Fibroblast of mammary gland (primary cell): ENCODE data around the gene LAD1.

Experiments used
- DNase-seq: peaks from one replicate; pipeline ENCODE4 v3.0.0-alpha.2; 2010; ENCODE audit warnings: low read depth
- H3K4me3 ChIP-seq: 2 replicates; pipeline ENCODE4 v1.5.1; 2011; ENCODE audit warnings: low read depth, mild to moderate bottlenecking, low read length, moderate library complexity; ENCODE audit not compliant: control insufficient read depth
- TF ChIP-seq, protein P1 (sequence below): conservative IDR thresholded peaks from 2 replicates; pipeline ENCODE4 v1.5.1; 2011; ENCODE audit warnings: low read depth, low read length, inconsistent platforms; ENCODE audit not compliant: control insufficient read depth, insufficient read depth

Gene LAD1

DNA sequence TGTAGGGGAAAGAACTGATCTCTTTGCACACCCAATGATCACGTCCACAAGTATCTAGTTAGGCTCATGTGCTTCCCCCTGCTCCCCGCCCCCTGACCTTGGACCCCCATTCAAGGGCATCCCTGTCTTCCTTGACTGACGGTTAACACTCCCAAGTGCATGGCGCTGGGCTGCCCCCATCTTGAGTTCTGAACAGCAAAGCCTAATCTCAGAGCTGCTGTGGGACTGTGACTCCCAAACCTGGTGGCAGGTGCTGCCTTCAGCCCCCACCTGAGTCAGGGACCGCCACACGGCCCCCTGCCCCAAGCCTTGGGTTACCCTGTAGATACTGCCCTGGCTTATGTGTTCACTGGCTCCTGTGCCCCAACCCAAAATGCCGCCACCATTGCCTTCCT, 21.5 kb upstream of the LAD1 start:
- no peak for DNase-seq
- TF ChIP-seq, protein P1, sequence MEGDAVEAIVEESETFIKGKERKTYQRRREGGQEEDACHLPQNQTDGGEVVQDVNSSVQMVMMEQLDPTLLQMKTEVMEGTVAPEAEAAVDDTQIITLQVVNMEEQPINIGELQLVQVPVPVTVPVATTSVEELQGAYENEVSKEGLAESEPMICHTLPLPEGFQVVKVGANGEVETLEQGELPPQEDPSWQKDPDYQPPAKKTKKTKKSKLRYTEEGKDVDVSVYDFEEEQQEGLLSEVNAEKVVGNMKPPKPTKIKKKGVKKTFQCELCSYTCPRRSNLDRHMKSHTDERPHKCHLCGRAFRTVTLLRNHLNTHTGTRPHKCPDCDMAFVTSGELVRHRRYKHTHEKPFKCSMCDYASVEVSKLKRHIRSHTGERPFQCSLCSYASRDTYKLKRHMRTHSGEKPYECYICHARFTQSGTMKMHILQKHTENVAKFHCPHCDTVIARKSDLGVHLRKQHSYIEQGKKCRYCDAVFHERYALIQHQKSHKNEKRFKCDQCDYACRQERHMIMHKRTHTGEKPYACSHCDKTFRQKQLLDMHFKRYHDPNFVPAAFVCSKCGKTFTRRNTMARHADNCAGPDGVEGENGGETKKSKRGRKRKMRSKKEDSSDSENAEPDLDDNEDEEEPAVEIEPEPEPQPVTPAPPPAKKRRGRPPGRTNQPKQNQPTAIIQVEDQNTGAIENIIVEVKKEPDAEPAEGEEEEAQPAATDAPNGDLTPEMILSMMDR, result no peak
- no peak overlapping the region for H3K4me3 ChIP-seq

DNA sequence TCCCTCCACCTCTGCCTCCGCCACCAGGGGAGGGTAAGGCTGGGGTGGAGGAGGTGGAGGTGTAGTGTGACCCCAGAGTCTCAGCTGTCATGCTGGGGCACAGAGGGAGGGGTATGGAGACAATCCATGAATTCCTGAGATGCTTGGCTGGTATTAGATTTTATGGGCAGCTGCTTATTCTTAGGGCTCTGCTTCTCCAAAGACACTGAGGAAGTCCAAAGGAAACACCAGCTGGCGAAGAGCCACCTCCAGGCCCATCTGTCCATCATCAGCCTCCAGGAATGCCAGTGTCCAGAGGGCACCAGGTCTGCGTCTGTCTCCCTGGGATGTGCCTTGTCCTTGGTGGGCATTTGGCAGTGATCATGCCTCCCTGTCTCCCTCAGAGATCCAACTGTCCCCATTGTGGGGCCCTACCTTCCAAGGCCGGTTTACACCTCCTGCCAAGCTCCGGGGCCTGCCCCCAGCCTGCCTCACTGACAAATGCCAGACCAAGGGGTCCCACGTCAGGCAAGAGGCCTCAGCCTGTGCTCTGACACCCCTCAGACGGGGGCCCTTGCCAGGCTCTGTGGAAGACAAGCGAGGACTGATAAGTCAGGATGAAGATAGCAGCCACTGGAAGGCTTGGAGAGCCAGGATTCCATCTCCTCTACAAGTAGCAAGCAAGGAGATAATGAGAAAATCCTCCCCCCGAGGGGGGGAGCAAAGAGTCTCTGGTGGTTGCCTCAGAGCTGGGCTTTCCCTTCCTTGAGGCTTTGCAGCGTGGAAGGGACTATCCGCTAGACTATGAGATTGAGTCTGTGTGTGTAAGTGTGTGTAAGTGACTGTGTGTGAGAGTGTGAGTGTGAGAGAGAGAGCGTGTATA, 20.9 kb upstream of the LAD1 start:
- TF ChIP-seq, protein P1, result no peak
- DNase-seq, result no peak
- no peak overlapping the region for H3K4me3 ChIP-seq

DNA sequence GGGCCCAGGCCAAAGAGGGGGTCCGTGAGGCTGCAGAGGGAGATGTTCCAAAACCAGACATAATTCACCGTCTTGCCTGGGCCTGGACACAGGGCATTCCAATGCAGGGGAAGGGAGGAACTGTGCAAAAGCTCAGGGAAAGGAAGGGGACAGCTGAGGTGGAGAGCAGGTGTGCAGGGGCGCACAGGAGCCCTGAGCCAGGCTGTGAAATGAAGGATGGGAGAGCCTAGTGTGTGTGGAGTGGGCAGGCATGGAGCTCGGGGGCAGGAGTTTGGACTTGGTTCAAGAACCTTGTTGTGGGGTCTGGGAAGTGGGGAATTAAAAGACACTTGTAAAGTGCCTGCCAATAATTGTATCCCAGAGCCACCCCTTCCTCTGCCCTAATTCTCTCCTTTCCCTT, 20.1 kb upstream of the LAD1 start:
- H3K4me3 ChIP-seq, result no peak overlapping the region
- DNase-seq, result no peak
- TF ChIP-seq, protein P1, result no peak

DNA sequence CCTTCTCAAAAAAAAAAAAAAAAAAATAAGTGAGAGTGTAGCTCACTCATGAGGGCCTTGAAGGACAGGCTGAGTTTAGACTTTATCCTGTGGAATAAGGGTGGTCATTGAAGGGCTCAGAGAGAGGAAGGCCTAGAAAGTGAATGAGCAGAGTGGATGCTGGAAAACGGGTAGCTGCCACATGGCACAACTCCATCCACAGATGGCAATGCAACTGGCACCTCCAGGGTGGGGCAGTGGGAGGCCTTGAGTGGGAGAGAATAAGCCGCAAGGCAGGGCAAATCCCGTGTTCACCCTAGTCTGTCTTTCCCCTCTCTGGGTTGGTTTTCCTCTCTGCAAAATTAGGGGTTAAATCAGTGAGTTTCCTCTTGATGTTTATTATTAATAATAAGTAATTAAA, 19.3 kb upstream of the LAD1 start:
- DNase-seq, result no peak
- no peak overlapping the region for H3K4me3 ChIP-seq
- TF ChIP-seq, protein P1, result no peak

GRCh38 chr1:201414051-201414738, 15.1 kb upstream of the LAD1 start:
- TF ChIP-seq, protein P1, result no peak
- DNase-seq, result no peak
- no peak overlapping the region for H3K4me3 ChIP-seq

DNA sequence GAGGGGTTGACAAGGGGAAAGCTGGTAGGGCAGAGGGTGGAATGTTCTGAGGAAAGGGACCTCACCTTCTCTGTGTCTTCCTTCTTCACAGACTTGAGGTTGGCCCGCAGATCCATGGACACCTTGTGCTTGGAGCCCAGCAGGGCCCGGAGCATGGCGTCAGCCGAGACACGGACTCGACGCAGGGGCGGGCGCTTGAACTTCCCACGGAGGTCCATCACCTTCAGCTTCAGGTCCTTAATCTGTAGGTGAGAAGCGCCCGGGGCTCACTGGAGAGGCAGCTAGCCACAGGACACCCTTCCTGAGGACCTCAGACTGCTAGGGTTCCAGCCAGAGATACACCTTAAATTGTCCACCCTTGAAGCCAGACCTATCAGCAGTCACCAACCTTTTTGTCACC, 12.2 kb upstream of the LAD1 start:
- TF ChIP-seq, protein P1, result no peak
- no peak for DNase-seq
- H3K4me3 ChIP-seq, result no peak overlapping the region
